ENCODE measurements around the gene DIAPH2. TPM values are rescaled to one million over a fixed set of nuclear protein-coding genes. Genes with fewer than 3 reads are reported as not detected.

DIAPH2 gene
- total RNA-seq, 2 donors from 2014 or later = 21.5 to 51.8 TPM

DNA sequence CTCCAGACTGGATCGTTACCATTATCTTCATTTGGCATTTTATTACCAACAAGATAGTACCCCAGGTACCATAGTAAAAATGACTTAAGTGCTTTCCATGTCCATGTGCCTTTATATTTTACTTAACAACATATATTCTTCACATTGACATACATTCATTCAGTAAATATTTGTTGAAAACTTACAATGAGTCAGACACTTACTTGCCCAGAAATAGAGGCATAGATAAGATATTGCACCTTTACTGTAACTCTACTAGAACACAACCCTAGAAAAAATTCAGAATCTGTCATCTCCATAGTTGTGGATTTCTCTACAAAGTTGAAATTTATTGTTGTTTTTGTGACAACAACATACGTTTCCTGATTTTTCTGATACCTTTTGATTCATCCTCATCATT lies 839.7 kb downstream of the DIAPH2 start:
- no peaks in the 10 kb centered on the region for H3K36me3 ChIP-seq (ENCODE audit: control insufficient read depth, insufficient read depth, low read length)
- no peaks in the 10 kb centered on the region for H3K27me3 Mint-ChIP-seq (ENCODE audit: insufficient read depth)
- WGBS, 2 experiments (ENCODE audit: insufficient coverage in 1 of 2, insufficient read length in 1 of 2) = 93% methylated on average over 2 of the region's 2 CpGs; no CpG with 5 or more reads in 1 of the 2 experiments
- H3K4me1 Mint-ChIP-seq = peaks cover 17% of the 10 kb centered on the region
- no peak overlapping the region for H3K27ac ChIP-seq (ENCODE audit: low read depth, low read length)
- peaks cover 31% of the 10 kb centered on the region for H3K36me3 Mint-ChIP-seq (ENCODE audit: low read depth)
- peaks cover 10% of the 10 kb centered on the region for H3K9me3 Mint-ChIP-seq
- no peaks in the 10 kb centered on the region for H3K4me1 ChIP-seq (ENCODE audit: control insufficient read depth, insufficient read depth, low read length)
- H3K27ac Mint-ChIP-seq = no peak overlapping the region
- H3K27me3 ChIP-seq (ENCODE audit: control insufficient read depth, insufficient read depth, low read length, poor library complexity, severe bottlenecking) = no peaks in the 10 kb centered on the region
- DNase-seq = no peak
- no peak overlapping the region for H3K4me3 ChIP-seq (ENCODE audit: low read length)
- TF ChIP-seq, protein P1, sequence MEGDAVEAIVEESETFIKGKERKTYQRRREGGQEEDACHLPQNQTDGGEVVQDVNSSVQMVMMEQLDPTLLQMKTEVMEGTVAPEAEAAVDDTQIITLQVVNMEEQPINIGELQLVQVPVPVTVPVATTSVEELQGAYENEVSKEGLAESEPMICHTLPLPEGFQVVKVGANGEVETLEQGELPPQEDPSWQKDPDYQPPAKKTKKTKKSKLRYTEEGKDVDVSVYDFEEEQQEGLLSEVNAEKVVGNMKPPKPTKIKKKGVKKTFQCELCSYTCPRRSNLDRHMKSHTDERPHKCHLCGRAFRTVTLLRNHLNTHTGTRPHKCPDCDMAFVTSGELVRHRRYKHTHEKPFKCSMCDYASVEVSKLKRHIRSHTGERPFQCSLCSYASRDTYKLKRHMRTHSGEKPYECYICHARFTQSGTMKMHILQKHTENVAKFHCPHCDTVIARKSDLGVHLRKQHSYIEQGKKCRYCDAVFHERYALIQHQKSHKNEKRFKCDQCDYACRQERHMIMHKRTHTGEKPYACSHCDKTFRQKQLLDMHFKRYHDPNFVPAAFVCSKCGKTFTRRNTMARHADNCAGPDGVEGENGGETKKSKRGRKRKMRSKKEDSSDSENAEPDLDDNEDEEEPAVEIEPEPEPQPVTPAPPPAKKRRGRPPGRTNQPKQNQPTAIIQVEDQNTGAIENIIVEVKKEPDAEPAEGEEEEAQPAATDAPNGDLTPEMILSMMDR (conservative IDR thresholded peaks at IDR 0.05) = no peak
- H3K9me3 ChIP-seq (ENCODE audit: control insufficient read depth, low read length) = no peaks in the 10 kb centered on the region
- no peak overlapping the region for H3K9ac ChIP-seq (ENCODE audit: extremely low read depth, low read length, poor library complexity, severe bottlenecking)
- H3K4me3 Mint-ChIP-seq = no peak overlapping the region

DNA sequence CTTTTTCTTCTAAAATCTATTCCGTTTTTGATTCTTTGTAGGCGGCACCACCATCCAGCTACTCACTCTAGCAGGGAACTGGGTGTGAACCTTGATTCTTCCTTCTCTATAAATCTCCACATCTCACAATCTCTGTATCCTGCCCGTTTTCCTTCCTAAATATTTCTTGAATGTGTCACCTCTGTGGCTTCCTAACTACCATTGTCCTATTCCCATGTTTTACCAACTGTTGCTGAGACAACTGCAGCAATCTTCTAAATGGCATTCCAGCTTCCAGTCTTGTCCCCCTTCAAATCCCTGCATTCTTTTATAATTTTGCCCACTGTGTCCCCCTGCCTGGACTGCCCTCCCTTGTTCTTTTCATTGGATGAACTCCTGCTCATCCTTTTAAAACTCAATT lies 840.4 kb downstream of the DIAPH2 start:
- no peaks in the 10 kb centered on the region for H3K4me1 ChIP-seq (ENCODE audit: control insufficient read depth, insufficient read depth, low read length)
- 82 to 100% methylated on average over 2 to 3 of the region's 3 CpGs for WGBS, 2 experiments (ENCODE audit: insufficient coverage in 1 of 2, insufficient read length in 1 of 2)
- H3K9me3 Mint-ChIP-seq = peaks cover 17% of the 10 kb centered on the region
- H3K4me1 Mint-ChIP-seq = peaks cover 17% of the 10 kb centered on the region
- peaks cover under 1% of the 10 kb centered on the region for H3K9me3 ChIP-seq (ENCODE audit: control insufficient read depth, low read length)
- no peak for DNase-seq
- no peaks in the 10 kb centered on the region for H3K27me3 ChIP-seq (ENCODE audit: control insufficient read depth, insufficient read depth, low read length, poor library complexity, severe bottlenecking)
- H3K27ac ChIP-seq (ENCODE audit: low read depth, low read length) = peak overlapping the region; percentile 51
- no peaks in the 10 kb centered on the region for H3K27me3 Mint-ChIP-seq (ENCODE audit: insufficient read depth)
- TF ChIP-seq, protein P1 (conservative IDR thresholded peaks at IDR 0.05) = no peak
- no peak overlapping the region for H3K4me3 ChIP-seq (ENCODE audit: low read length)
- peaks cover 37% of the 10 kb centered on the region for H3K36me3 Mint-ChIP-seq (ENCODE audit: low read depth)
- H3K9ac ChIP-seq (ENCODE audit: extremely low read depth, low read length, poor library complexity, severe bottlenecking) = no peak overlapping the region
- no peaks in the 10 kb centered on the region for H3K36me3 ChIP-seq (ENCODE audit: control insufficient read depth, insufficient read depth, low read length)
- H3K27ac Mint-ChIP-seq = peak overlapping the region; percentile 12
- H3K4me3 Mint-ChIP-seq = no peak overlapping the region

DNA sequence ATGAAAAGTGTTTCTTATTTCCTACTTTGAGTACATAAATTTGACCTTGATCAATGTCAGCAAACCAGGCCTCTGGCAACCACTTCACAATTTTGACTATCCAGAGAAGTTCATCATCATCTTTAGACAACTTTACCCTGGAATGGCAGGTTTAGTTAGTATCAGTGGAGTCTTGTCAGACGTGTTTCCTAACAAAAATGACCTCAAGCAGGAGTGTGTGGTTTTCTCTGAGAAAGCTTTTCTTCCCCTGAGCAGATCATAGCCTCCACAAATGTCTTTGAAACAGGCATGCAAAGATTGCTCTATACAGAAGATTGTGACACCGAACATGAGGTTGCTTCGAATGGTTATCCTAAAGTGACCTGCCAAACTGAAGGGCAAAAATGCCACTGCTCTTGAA lies 841.3 kb downstream of the DIAPH2 start:
- Histone ChIP-seq H3K4me3 (ENCODE audit: low read length) (no peak overlapping the region), H3K9me3 (ENCODE audit: control insufficient read depth, low read length) (peaks cover 10% of the 10 kb centered on the region), H3K27me3 (ENCODE audit: control insufficient read depth, insufficient read depth, low read length, poor library complexity, severe bottlenecking) (no peaks in the 10 kb centered on the region), H3K36me3 (ENCODE audit: control insufficient read depth, insufficient read depth, low read length) (no peaks in the 10 kb centered on the region), H3K9ac (ENCODE audit: extremely low read depth, low read length, poor library complexity, severe bottlenecking) (no peak overlapping the region), H3K4me1 (ENCODE audit: control insufficient read depth, insufficient read depth, low read length) (no peaks in the 10 kb centered on the region), H3K27ac (ENCODE audit: low read depth, low read length) (no peak overlapping the region)
- H3K4me3 Mint-ChIP-seq = no peak overlapping the region
- H3K36me3 Mint-ChIP-seq (ENCODE audit: low read depth) = peaks cover 43% of the 10 kb centered on the region
- H3K9me3 Mint-ChIP-seq = peaks cover 27% of the 10 kb centered on the region
- H3K4me1 Mint-ChIP-seq = peaks cover 17% of the 10 kb centered on the region
- H3K27me3 Mint-ChIP-seq (ENCODE audit: insufficient read depth) = no peaks in the 10 kb centered on the region
- WGBS, 2 experiments (ENCODE audit: insufficient coverage in 1 of 2, insufficient read length in 1 of 2) = 98 to 100% methylated on average over 2 of the region's 3 CpGs
- TF ChIP-seq, protein P1 (conservative IDR thresholded peaks at IDR 0.05) = no peak
- no peak for DNase-seq
- H3K27ac Mint-ChIP-seq = no peak overlapping the region
